T47D (cell line): ENCODE results near the gene GALNT9.

Experiments
- DNase-seq, 2 experiments: peaks; one replicate each; pipeline versions ENCODE4 v3.0.0 to v3.0.0-alpha.2; 2011 to 2012; ENCODE audit warnings: low read depth in 1 of 2, low spot score in 1 of 2
- JUND ChIP-seq: IDR thresholded peaks from 2 replicates; pipeline ENCODE4 v1.6.1; 2012; ENCODE audit warnings: low read depth
- in situ Hi-C: cut with HindIII; loops from 2 replicates; pipeline ENCODE4 v1.10.0; 2016; ENCODE audit warnings: low sequenced_read_pairs, low pct_unique_long_range_greater_than_20kb

GALNT9 gene

DNA sequence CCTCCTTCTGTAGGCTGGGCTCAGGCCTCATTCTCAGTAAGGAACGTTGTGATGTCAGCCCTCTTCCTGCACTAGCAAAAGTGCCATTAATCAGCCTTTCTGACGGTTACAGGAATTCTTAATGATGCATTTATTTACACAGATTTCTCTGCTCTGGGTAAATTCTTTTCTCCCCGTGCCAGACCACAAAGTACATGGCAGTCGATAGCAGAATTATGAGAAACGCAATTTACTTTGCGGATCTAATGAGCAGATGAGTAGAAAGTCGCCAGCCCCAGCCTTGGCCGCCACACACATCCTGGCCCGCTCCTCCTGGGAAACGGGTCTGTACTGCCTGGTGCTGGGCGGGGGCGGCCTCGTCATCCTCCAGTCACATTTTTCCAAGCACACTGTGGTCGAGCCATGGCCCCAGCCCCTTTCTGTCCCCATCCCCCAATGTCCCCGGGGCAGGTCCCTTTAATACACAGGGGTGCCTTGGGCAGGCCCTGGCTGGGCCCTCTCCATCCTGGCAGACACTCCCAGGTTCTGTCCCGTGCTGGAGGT lies 159.2 kb downstream of the GALNT9 start:
- no peak for TF ChIP-seq JUND
- no peak for DNase-seq
- in situ Hi-C loops = no loop called here

GRCh38 chr12:132169376-132169775 lies 160.0 kb downstream of the GALNT9 start:
- TF ChIP-seq JUND = no peak
- DNase-seq = no peak
- in situ Hi-C loops = no loop called here

GRCh38 chr12:132168311-132169031 lies 160.9 kb downstream of the GALNT9 start:
- TF ChIP-seq JUND = no peak
- no peak for DNase-seq
- in situ Hi-C loops = no loop called here

DNA sequence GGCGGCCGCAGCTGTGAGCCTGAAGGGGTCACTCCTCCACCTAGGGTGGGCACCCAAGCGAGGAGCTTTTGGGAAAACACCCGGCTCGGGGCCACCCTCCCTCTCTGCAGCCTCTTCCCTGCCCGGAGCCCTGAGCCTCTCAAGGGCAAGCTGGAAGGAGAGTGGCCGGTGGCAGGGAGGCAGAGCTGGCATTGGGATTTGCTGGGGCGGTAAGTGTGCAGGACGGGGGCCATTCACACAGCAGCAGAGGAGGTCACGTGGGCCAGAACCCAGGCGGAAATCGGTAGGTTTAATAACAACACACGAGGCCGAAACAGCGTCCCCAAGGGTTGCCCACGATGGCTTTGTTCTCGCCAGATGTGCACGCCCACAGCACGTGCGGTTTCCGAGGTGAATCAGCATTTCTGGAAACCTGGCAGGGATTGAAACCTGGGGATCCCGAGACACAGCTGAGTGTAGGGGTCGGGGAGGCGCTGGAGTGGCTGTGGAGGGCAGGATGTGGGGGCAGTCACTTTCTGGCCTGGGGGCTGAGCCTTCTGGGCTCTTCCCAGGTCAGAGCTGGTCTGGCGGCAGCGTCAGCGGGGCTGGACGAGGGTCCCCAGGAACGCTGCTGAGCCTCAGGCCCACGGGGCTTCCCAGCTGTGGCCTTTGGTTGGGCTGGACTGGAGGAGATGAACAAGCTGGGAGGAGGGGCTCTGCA lies 161.6 kb downstream of the GALNT9 start:
- no peak for DNase-seq
- in situ Hi-C loops = no loop called here

GRCh38 chr12:132166801-132167591 lies 162.4 kb downstream of the GALNT9 start:
- no peak for TF ChIP-seq JUND
- in situ Hi-C loops = no loop called here
- DNase-seq = no peak

More for the DNA sequence above, 161.6 kb downstream of the GALNT9 start:
- TF ChIP-seq JUND = no peak

- in situ Hi-C loops = no loop called here
- TF ChIP-seq JUND = no peak
- no peak for DNase-seq
These were observed 163.3 kb downstream of the GALNT9 start for GRCh38 chr12:132166093-132166492.

- no peak for TF ChIP-seq JUND
- no peak for DNase-seq
- in situ Hi-C loops = no loop called here
These were observed 163.8 kb downstream of the GALNT9 start for GRCh38 chr12:132165584-132165983.

GRCh38 chr12:132164426-132164825 lies 165.0 kb downstream of the GALNT9 start:
- in situ Hi-C loops = no loop called here
- no peak for DNase-seq
- no peak for TF ChIP-seq JUND

DNA sequence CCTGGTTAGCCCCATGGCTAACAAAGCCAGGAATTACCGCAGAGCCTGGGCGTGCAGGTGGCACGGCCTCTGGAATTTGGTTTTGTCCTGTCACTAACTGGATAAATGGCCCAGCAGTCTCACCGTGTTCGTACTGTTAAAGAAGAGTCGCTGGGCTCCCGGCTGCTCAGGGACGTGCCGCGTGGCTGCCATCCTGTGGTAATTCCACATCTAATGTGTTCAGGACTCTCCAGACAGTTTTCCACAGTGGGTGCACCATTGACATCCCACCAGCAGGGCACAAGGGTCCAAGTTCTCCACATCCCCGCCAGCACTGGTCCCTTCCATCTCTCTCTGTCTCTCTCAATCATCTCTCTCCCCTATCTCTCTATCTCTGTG lies 165.5 kb downstream of the GALNT9 start:
- DNase-seq = no peak
- TF ChIP-seq JUND = no peak
- in situ Hi-C loops = no loop called here

GRCh38 chr12:132163041-132163910 lies 166.1 kb downstream of the GALNT9 start:
- in situ Hi-C loops = no loop called here
- no peak for DNase-seq
- TF ChIP-seq JUND = no peak

GRCh38 chr12:132162508-132163031 lies 166.8 kb downstream of the GALNT9 start:
- no peak for TF ChIP-seq JUND
- no peak for DNase-seq
- in situ Hi-C loops = no loop called here
